ENCODE measurements around the gene AJM1. TPM values are rescaled to one million over a fixed set of nuclear protein-coding genes. Genes with fewer than 3 reads are reported as not detected.

Gene AJM1
- total RNA-seq, 1 donor from 2014 or later = not detected

DNA sequence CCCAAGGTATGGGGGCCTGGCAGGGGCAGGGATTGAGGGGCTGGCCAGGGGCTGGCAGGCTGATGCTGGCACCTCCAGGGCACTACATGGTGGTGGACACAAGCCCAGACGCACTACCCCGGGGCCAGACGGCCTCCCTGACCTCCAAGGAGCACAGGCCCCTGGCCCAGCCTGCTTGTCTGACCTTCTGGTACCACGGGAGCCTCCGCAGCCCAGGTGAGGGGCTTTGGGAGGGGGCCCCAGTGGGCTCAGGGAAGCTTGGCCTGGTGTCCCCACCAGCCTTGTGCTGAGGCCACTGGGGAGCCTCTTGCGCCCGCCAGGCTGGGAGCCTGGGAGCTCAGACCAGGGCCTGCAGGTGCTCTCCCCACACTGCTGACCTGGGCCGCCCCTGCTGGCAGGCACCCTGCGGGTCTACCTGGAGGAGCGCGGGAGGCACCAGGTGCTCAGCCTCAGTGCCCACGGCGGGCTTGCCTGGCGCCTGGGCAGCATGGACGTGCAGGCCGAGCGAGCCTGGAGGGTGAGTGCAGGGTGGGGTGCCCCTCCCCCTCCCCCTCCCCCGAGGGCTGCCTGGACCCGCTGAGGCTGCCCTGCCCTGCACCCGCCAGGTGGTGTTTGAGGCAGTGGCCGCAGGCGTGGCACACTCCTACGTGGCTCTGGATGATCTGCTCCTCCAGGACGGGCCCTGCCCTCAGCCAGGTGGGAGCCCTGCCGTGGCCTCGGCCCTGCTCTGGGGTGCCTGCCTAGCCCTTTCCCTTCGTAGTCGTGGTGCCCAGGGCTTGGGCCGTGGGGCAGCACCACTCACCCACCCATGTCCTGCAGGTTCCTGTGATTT lies 15.5 kb downstream of the AJM1 start:
- Histone ChIP-seq H3F3A (ENCODE audit: low read depth) (no peaks in the 10 kb centered on the region), H3K4me2 (no peak overlapping the region), H3K4me3 (no peak overlapping the region), H3K36me3 (no peaks in the 10 kb centered on the region), H3K9me3 (ENCODE audit: low read depth) (no peaks in the 10 kb centered on the region), H3K4me1 (no peaks in the 10 kb centered on the region), H3K27me3 (no peaks in the 10 kb centered on the region), H3K79me2 (ENCODE audit: low read depth) (no peaks in the 10 kb centered on the region), H3K27ac (no peak overlapping the region), H2AFZ (replicated peaks) (no peak overlapping the region), H3K9ac (no peak overlapping the region), H4K20me1 (ENCODE audit: low read depth) (peaks cover 8% of the 10 kb centered on the region)
- H3K4me1 Mint-ChIP-seq = no peaks in the 10 kb centered on the region
- H3K4me3 Mint-ChIP-seq = no peak overlapping the region
- peaks cover 4% of the 10 kb centered on the region for H3K36me3 Mint-ChIP-seq
- H3K27me3 Mint-ChIP-seq (ENCODE audit: insufficient read depth, low read depth) = peaks cover 3% of the 10 kb centered on the region
- TF ChIP-seq EZH2 (IDR thresholded peaks at IDR 0.05) (no peak), CTCF (IDR thresholded peaks at IDR 0.05) (no peak), EZH2phosphoT487 (IDR thresholded peaks at IDR 0.05) (no peak)
- H3K9me3 Mint-ChIP-seq = no peaks in the 10 kb centered on the region
- no peak overlapping the region for H3K27ac Mint-ChIP-seq
- DNase-seq (ENCODE audit: low spot score) = no peak

DNA sequence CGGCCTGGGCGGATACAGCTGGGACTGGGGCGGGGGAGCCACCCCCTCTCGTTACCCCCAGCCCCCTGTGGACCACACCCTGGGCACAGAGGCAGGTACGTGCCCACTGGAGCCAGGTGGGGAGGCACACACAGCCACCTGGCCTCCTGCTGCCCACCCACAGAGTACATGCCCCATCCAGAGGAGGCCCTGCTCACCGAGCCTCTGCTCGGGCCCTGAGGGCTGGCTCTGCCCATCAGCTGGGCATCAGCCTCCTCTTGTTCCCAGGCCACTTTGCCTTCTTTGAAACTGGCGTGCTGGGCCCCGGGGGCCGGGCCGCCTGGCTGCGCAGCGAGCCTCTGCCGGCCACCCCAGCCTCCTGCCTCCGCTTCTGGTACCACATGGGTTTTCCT lies 16.2 kb downstream of the AJM1 start:
- H3K36me3 ChIP-seq = no peaks in the 10 kb centered on the region
- peaks cover 13% of the 10 kb centered on the region for H4K20me1 ChIP-seq (ENCODE audit: low read depth)
- no peak overlapping the region for H3K4me3 Mint-ChIP-seq

DNA sequence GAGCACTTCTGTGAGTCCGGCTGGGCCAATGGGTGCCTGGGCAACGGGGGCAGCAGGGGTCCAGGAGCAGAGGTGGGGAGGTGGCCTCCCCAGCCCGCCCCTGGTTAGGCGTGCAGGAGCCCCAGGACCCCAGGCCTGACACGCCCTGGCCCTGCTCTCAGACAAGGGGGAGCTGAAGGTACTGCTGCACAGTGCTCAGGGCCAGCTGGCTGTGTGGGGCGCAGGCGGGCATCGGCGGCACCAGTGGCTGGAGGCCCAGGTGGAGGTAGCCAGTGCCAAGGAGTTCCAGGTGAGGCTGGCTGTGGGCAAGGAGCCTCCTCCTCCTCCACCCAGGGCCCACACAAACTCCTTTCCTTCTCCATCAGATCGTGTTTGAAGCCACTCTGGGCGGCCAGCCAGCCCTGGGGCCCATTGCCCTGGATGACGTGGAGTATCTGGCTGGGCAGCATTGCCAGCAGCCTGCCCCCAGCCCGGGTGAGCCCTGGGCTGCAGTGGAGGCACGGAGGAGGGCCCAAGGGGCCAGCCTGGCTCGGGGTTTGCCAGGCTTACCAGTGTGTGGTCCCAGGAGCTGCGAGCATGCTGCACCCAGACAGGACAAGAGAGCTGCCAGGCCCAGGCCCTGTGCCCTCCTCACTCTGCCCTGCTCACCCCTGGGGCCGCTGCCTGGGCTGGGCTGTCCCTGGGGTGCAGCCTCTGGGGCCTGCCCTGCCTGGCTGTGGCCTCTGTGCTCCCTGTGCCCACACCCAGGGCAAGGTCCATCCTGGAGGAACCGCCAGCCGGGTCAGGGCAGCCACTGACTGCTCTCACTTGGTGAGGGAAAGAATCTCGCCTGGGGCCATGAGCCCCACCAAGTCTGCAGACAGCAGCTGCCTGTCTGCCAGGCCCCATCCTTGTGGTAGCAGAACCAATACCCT lies 16.8 kb downstream of the AJM1 start:
- DNase-seq (ENCODE audit: low spot score) = no peak
- Mint-ChIP-seq H3K4me3 (no peak overlapping the region), H3K36me3 (peaks cover 12% of the 10 kb centered on the region)

More for the DNA sequence above, 16.2 kb downstream of the AJM1 start:
- Histone ChIP-seq H3K9ac (no peak overlapping the region), H2AFZ (replicated peaks) (no peak overlapping the region), H3F3A (ENCODE audit: low read depth) (no peaks in the 10 kb centered on the region), H3K4me1 (no peaks in the 10 kb centered on the region), H3K4me3 (no peak overlapping the region), H3K79me2 (ENCODE audit: low read depth) (peaks cover 2% of the 10 kb centered on the region), H3K4me2 (no peak overlapping the region), H3K9me3 (ENCODE audit: low read depth) (no peaks in the 10 kb centered on the region), H3K27ac (no peak overlapping the region), H3K27me3 (no peaks in the 10 kb centered on the region)
- no peak for DNase-seq (ENCODE audit: low spot score)
- TF ChIP-seq EZH2 (IDR thresholded peaks at IDR 0.05) = no peak
- TF ChIP-seq CTCF (IDR thresholded peaks at IDR 0.05) = no peak
- Mint-ChIP-seq H3K36me3 (peaks cover 6% of the 10 kb centered on the region), H3K27me3 (ENCODE audit: insufficient read depth, low read depth) (peaks cover 3% of the 10 kb centered on the region), H3K4me1 (no peaks in the 10 kb centered on the region), H3K27ac (no peak overlapping the region), H3K9me3 (no peaks in the 10 kb centered on the region)

More for the DNA sequence above, 16.8 kb downstream of the AJM1 start:
- peaks cover 2% of the 10 kb centered on the region for H3F3A ChIP-seq (ENCODE audit: low read depth)
- H3K79me2 ChIP-seq (ENCODE audit: low read depth) = peaks cover 9% of the 10 kb centered on the region
- H3K4me2 ChIP-seq = no peak overlapping the region
- no peak overlapping the region for H3K4me3 ChIP-seq
- H2AFZ ChIP-seq (replicated peaks) = no peak overlapping the region
- H3K9me3 ChIP-seq (ENCODE audit: low read depth) = no peaks in the 10 kb centered on the region
- no peak overlapping the region for H3K27ac Mint-ChIP-seq
- peaks cover 19% of the 10 kb centered on the region for H4K20me1 ChIP-seq (ENCODE audit: low read depth)
- H3K9me3 Mint-ChIP-seq = no peaks in the 10 kb centered on the region
- H3K27me3 ChIP-seq = no peaks in the 10 kb centered on the region
- peaks cover 3% of the 10 kb centered on the region for H3K4me1 Mint-ChIP-seq
- H3K36me3 ChIP-seq = no peaks in the 10 kb centered on the region
- TF ChIP-seq EZH2 (IDR thresholded peaks at IDR 0.05) = no peak
- no peak for TF ChIP-seq EZH2phosphoT487 (IDR thresholded peaks at IDR 0.05)
- TF ChIP-seq CTCF (IDR thresholded peaks at IDR 0.05) = no peak
- no peak overlapping the region for H3K27ac ChIP-seq
- H3K4me1 ChIP-seq = no peaks in the 10 kb centered on the region
- H3K27me3 Mint-ChIP-seq (ENCODE audit: insufficient read depth, low read depth) = peaks cover 3% of the 10 kb centered on the region
- H3K9ac ChIP-seq = no peak overlapping the region
